Measurements from ENCODE around the gene PPP1R9A.

The PPP1R9A gene

DNA sequence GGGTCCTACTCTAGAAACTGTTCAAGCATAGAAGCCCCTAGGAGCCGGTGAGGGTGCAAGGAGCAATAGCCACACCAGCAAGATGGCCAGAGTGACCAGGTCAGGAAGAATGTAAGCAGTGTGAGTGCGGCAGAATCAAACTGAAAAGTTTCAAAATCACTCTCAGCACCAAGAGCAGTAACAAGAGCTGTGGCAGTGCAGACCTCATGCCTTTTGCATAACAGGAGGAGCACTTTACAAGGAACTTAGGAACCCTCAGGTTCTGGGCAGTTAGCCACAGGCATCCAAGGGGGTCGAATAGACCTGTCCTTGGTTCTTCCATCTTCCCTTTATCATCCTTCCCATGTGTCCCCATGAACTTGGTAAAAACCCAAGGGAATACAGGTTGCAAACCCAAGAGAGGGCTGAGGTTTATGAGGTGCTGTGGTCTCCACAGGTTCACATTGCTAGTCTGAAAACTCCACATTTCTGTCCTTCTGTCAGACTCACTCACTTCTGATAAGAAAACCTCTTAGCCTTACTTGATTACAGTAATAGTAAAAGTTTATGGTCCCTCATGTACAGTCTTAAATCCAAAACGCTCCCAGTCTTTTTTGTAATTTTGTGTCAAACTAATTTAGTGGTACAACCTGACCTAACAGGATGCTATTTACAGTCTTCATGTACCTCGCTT is 338.6 kb downstream of the PPP1R9A start:
- Histone ChIP-seq H3K27me3 (ENCODE audit: low read depth) (no peaks in the 10 kb centered on the region), H3K4me3 (no peak overlapping the region), H3K36me3 (replicated peaks) (no peaks in the 10 kb centered on the region), H3K4me1 (peaks cover 8% of the 10 kb centered on the region), H3K9me3 (no peaks in the 10 kb centered on the region)
- DNase-seq (ENCODE audit: low spot score in 2 of 2), result no peak
- in situ Hi-C loops (cut with MboI; ENCODE audit: low sequenced_read_pairs), result loop anchor here (25.0 kb wide), 1 partner anchor 809 kb away; no protein-coding TSS in a partner anchor

DNA sequence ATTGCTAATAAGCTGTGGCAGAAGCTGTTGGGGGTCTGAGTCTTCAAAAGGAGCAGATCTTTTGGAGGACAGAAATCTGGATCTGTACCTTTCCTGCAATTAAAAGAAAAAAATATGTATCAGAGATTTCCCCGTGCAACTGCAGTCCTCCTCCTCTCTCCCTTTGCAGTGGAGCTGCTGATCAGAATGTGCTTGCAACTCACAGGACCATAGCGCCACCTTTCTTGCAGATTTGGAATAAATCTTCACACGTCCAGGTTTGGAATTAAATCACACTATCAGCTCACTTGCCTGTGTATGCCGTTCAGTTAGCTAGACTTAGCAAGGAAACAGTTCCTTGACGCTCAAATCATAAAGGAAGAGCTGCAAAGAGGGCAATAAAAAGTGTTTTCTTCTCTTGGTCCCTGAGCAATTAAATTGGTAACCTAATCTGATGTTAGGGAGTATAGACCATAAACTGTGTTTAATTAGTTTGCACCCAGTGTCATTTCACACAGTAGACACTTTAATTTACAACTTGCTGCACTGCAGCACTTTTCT is 339.5 kb downstream of the PPP1R9A start:
- Histone ChIP-seq H3K4me3 (no peak overlapping the region), H3K4me1 (peaks cover 8% of the 10 kb centered on the region), H3K27me3 (ENCODE audit: low read depth) (no peaks in the 10 kb centered on the region), H3K36me3 (replicated peaks) (no peaks in the 10 kb centered on the region), H3K9me3 (no peaks in the 10 kb centered on the region)
- peak; percentile 72 for DNase-seq (ENCODE audit: low spot score in 2 of 2)
- in situ Hi-C loops (cut with MboI; ENCODE audit: low sequenced_read_pairs), result loop anchor here (25.0 kb wide), 1 partner anchor 810 kb away; no protein-coding TSS in a partner anchor

DNA sequence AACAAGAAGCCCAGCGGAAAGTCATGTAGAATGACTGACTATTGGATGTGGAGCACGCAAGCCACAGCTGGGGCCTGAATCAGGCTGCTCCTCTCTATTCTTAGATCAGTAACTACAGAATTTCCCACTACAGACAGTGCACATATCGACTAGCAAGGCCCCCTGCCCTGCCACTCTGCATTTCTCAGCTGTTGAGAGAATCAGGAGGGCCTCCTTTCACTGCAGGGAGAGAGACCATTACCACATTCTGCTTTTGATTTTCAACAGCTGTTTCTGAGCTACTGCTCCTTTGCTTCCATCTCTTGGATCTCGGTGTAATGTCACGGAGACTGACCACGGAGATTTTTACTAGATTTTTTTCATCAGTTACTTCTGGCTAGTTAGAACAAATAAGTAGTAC is 343.2 kb downstream of the PPP1R9A start:
- no peaks in the 10 kb centered on the region for H3K36me3 ChIP-seq (replicated peaks)
- in situ Hi-C loops (cut with MboI; ENCODE audit: low sequenced_read_pairs), result no loop called here

DNA sequence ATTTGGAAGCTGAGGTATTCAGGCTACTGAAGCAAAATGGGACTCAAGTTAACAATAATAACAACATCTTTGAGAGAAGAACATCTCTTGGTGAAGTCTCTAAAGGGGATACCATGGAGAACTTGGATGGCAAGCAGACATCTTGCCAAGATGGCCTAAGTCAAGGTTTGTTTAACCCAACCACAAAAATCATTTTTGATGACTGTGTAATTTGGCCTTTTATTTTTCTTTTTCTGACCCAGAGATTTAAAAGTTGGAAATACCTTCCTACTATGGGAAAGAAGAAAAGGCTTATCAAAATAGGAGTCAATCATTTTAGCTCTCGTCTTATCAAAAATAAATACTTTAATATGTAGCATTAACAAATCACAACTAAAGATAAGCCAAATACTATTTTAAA is 344.6 kb downstream of the PPP1R9A start:
- H3K36me3 ChIP-seq (replicated peaks), result no peaks in the 10 kb centered on the region
- H3K27me3 ChIP-seq (ENCODE audit: low read depth), result no peaks in the 10 kb centered on the region
- in situ Hi-C loops (cut with MboI; ENCODE audit: low sequenced_read_pairs), result no loop called here
- no peaks in the 10 kb centered on the region for H3K9me3 ChIP-seq
- H3K4me1 ChIP-seq, result peaks cover 3% of the 10 kb centered on the region
- no peak for DNase-seq (ENCODE audit: low spot score in 2 of 2)
- H3K4me3 ChIP-seq, result no peak overlapping the region

More for the DNA sequence above, 343.2 kb downstream of the PPP1R9A start:
- Histone ChIP-seq H3K4me1 (peaks cover 8% of the 10 kb centered on the region), H3K27me3 (ENCODE audit: low read depth) (no peaks in the 10 kb centered on the region), H3K9me3 (no peaks in the 10 kb centered on the region), H3K4me3 (no peak overlapping the region)
- no peak for DNase-seq (ENCODE audit: low spot score in 2 of 2)

DNA sequence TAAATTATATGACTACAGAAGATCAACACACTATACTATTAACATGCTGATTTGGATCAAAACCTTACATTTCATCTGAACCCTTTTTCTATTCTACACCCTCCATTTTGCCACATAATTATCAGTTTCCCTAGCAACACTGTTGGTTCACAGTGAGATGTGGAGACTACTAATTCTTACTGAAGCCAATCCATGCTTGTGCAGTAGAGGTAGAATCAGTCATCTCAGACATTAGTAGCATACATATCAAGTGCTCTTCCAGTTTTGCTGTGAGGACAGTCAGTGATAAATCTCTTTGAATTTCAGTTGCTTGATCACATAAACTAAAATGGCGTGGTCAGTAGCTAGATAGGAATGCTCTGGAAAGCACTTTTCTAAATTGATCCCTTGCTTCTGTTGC is 346.6 kb downstream of the PPP1R9A start:
- Histone ChIP-seq H3K36me3 (replicated peaks) (no peaks in the 10 kb centered on the region), H3K4me3 (no peak overlapping the region), H3K4me1 (no peaks in the 10 kb centered on the region), H3K27me3 (ENCODE audit: low read depth) (no peaks in the 10 kb centered on the region), H3K9me3 (no peaks in the 10 kb centered on the region)
- in situ Hi-C loops (cut with MboI; ENCODE audit: low sequenced_read_pairs), result no loop called here
- no peak for DNase-seq (ENCODE audit: low spot score in 2 of 2)

DNA sequence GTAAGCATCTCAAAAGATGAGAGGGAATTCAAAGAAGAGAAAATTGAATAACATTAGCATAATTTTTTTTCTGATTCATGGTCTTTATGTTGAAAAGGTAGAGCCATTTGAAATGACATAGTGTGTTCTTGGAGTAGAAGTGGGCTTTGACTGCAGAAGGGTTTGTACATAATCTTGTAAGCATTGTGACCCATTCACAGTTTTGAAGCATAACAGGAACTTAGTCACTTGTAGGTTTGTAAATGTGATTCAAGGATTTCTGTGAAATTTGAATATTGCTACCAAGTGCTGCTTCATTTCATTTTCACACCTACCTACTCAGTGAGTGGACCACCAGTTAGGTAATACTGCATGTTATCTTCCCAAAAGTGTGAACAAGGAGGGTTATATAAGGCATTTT is 348.3 kb downstream of the PPP1R9A start:
- H3K4me1 ChIP-seq, result no peaks in the 10 kb centered on the region

DNA sequence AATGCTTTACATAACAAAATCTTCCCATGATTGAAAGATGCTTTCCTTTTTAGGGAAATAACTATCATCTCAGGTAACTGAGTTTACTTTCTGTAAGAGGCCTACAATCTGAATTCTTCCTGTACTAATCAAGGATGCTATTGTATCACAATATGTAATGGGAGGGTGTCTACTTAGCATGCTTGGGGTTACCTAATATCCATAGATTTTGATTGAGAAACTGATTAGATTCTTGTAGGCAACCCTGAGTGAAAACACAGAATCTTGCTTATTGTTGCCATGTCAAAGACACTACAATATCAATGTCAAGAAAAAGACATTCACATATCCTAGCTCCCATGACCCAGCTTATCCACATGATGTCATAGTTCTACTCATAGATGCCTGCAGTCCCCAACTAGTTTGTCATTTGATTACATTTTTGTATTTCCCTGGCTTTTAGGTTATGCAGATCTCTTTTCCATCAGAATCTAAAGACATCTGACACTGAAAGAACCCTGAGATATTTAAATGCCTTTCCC is 354.6 kb downstream of the PPP1R9A start:
- H3K36me3 ChIP-seq (replicated peaks), result no peaks in the 10 kb centered on the region
- in situ Hi-C loops (cut with MboI; ENCODE audit: low sequenced_read_pairs), result no loop called here
- H3K4me1 ChIP-seq, result no peaks in the 10 kb centered on the region
- no peak overlapping the region for H3K4me3 ChIP-seq
- H3K9me3 ChIP-seq, result no peaks in the 10 kb centered on the region
- DNase-seq (ENCODE audit: low spot score in 2 of 2), result no peak
- no peaks in the 10 kb centered on the region for H3K27me3 ChIP-seq (ENCODE audit: low read depth)

More for the DNA sequence above, 348.3 kb downstream of the PPP1R9A start:
- H3K9me3 ChIP-seq, result no peaks in the 10 kb centered on the region
- no peak overlapping the region for H3K4me3 ChIP-seq
- H3K27me3 ChIP-seq (ENCODE audit: low read depth), result no peaks in the 10 kb centered on the region
- DNase-seq (ENCODE audit: low spot score in 2 of 2), result no peak
- in situ Hi-C loops (cut with MboI; ENCODE audit: low sequenced_read_pairs), result no loop called here
- H3K36me3 ChIP-seq (replicated peaks), result no peaks in the 10 kb centered on the region

DNA sequence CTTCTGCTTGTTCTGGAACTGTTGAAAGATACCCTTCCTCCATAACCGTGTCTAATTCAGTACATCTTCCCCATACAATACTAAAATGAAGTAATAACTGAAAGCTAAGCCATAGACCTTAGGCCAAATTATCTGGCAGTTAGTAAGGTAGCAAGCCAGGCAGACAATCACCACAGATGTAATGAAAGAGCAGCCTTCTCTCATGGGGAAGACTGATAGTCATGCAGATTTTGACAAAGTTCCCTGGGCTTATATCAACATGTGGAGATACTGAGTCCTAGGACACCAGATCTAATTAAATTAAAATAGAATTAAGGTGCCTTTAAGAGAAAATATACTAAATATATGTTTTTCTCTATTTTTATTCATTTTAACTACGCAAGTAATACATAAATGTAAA is 355.5 kb downstream of the PPP1R9A start:
- in situ Hi-C loops (cut with MboI; ENCODE audit: low sequenced_read_pairs), result no loop called here
- H3K36me3 ChIP-seq (replicated peaks), result no peaks in the 10 kb centered on the region
- no peaks in the 10 kb centered on the region for H3K4me1 ChIP-seq
- H3K9me3 ChIP-seq, result no peaks in the 10 kb centered on the region
- no peak for DNase-seq (ENCODE audit: low spot score in 2 of 2)
- H3K4me3 ChIP-seq, result no peak overlapping the region
- no peaks in the 10 kb centered on the region for H3K27me3 ChIP-seq (ENCODE audit: low read depth)

DNA sequence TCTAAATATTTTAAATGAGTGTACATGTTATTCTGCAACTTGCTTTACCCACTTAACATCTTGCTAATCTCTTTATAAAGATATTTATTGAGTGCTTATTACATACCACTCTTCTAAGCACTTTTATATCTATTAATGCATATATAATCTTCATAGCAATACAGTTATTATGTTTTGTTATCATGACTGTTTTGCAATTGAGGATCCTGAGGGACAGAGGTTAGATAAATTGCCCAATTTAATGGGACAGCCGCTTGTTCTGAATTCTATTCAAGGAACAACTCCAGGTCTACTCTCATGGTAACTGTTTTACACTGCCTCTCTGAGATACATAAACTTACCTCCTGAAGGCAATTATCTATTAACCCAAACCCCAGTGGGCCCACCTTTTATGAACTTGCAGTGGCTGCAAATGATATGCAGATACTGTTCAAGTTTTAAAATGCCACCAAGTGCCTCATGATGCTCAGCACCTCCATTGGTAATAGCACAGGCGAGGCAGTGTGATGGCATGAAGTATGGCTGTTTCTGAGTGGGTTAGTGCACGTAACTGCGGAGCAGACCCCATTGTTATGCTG is 356.5 kb downstream of the PPP1R9A start:
- Histone ChIP-seq H3K27me3 (ENCODE audit: low read depth) (no peaks in the 10 kb centered on the region), H3K9me3 (no peaks in the 10 kb centered on the region), H3K4me3 (no peak overlapping the region), H3K4me1 (no peaks in the 10 kb centered on the region), H3K36me3 (replicated peaks) (no peaks in the 10 kb centered on the region)
- no peak for DNase-seq (ENCODE audit: low spot score in 2 of 2)
- in situ Hi-C loops (cut with MboI; ENCODE audit: low sequenced_read_pairs), result no loop called here

DNA sequence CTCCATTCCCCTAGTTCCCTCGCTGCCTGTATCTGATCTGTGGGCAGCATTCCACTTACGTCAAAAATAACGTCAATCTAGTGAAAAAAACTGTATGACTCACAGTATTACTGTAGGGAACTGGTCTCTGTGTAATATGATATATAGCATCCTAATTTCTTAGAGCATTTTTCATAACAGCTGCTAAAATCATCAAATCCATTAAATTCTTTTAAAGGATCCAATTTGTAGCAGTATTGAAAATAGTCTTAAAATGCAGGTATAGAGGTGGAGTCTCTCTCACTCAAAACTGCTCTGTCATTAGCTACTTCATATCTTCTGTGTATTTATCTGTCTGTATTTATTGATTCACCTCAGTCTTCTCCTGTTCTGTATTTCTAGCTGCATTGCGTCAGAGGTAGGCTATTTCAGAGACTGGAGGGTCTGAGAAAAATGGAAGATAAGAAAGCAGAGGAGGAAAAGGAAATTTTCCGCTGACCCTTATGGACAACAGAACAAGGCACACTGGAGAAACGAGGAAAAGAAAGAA is 357.0 kb downstream of the PPP1R9A start:
- Histone ChIP-seq H3K4me3 (no peak overlapping the region), H3K27me3 (ENCODE audit: low read depth) (no peaks in the 10 kb centered on the region), H3K36me3 (replicated peaks) (no peaks in the 10 kb centered on the region), H3K9me3 (no peaks in the 10 kb centered on the region), H3K4me1 (no peaks in the 10 kb centered on the region)
- no peak for DNase-seq (ENCODE audit: low spot score in 2 of 2)
- in situ Hi-C loops (cut with MboI; ENCODE audit: low sequenced_read_pairs), result no loop called here

DNA sequence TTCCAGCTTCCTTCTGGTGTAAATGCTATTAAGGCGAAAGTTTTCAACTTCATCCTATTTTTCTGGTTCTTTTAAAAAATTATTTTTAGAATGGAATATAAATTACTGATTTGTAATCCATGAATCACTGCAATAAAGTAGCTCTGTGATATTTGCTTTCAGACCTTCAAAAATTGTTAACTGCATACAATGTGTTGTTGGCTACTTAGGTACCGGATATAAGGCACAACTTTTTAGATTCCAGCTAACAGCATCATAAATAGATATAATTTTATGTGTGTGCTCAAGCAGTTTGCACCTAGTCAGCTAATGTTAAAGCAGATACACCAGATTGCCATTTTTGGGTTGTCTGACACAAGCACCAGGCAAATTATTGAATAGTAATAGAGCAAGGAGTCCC is 358.2 kb downstream of the PPP1R9A start:
- H3K36me3 ChIP-seq (replicated peaks), result no peaks in the 10 kb centered on the region
- DNase-seq (ENCODE audit: low spot score in 2 of 2), result no peak
- H3K4me3 ChIP-seq, result no peak overlapping the region
- no peaks in the 10 kb centered on the region for H3K27me3 ChIP-seq (ENCODE audit: low read depth)
- H3K9me3 ChIP-seq, result no peaks in the 10 kb centered on the region
- no peaks in the 10 kb centered on the region for H3K4me1 ChIP-seq
- in situ Hi-C loops (cut with MboI; ENCODE audit: low sequenced_read_pairs), result no loop called here

DNA sequence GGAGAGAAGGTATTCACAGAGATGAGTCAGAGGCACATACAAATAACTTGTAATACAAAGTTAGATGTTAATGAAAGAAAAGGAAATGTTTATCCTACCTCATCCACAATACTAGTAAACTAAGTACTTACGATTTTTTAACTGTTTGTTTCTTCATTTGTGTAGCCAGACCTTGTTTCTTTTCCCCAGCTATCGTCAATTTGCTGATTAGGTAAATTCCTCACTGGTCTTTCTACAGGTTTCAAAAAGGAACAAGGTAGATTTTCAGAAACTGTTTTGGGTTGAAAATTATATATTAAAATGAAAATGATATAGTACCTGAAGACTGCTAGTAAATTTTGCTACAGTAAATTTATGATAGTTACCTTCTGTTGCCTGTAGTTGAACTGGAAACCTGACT is 360.4 kb downstream of the PPP1R9A start:
- no peaks in the 10 kb centered on the region for H3K4me1 ChIP-seq
- DNase-seq (ENCODE audit: low spot score in 2 of 2), result no peak
- H3K27me3 ChIP-seq (ENCODE audit: low read depth), result no peaks in the 10 kb centered on the region
- H3K4me3 ChIP-seq, result no peak overlapping the region
- in situ Hi-C loops (cut with MboI; ENCODE audit: low sequenced_read_pairs), result no loop called here
- no peaks in the 10 kb centered on the region for H3K9me3 ChIP-seq
- H3K36me3 ChIP-seq (replicated peaks), result no peaks in the 10 kb centered on the region

DNA sequence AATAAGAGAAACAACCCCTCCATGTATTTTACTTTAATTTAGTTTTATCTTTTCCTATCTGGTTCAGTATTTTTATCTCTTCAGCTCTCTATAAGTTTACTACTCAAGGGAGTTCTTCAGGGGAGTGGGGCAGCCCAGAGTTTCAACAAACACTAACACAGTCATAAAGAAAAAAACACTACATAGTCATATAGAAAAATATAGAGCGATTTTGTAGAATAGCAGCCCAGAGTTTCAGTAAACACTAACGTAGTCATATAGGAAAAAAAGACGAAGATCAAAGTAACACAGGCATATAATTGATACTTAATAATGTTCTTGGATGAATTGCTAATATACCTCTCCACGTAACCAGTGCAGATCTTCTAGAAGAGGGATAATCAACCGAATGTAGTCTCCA is 362.2 kb downstream of the PPP1R9A start:
- no peak for DNase-seq (ENCODE audit: low spot score in 2 of 2)
- in situ Hi-C loops (cut with MboI; ENCODE audit: low sequenced_read_pairs), result no loop called here
- Histone ChIP-seq H3K4me1 (no peaks in the 10 kb centered on the region), H3K4me3 (no peak overlapping the region), H3K36me3 (replicated peaks) (no peaks in the 10 kb centered on the region), H3K9me3 (no peaks in the 10 kb centered on the region), H3K27me3 (ENCODE audit: low read depth) (no peaks in the 10 kb centered on the region)

DNA sequence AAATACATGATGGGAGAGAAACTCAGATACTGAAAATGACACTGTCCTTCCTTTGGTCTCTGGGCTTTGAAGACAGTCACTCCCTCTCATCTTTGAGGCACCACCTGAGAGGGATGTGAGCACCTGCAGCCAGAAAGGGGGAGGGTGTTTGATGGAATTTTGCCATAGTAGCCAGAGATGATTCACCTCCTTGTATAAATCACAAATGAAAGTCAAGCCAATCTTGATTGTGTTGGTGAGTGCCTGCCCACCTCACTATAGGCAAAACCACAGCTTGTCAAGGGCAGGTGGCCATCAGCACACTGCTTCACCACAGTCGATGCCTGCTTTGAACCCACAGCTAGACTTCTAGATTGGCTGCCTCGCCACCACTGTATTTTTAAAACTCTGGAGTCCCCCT is 368.7 kb downstream of the PPP1R9A start:
- Histone ChIP-seq H3K9me3 (no peaks in the 10 kb centered on the region), H3K27me3 (ENCODE audit: low read depth) (no peaks in the 10 kb centered on the region), H3K36me3 (replicated peaks) (no peaks in the 10 kb centered on the region), H3K4me1 (no peaks in the 10 kb centered on the region), H3K4me3 (no peak overlapping the region)
- in situ Hi-C loops (cut with MboI; ENCODE audit: low sequenced_read_pairs), result no loop called here
- DNase-seq (ENCODE audit: low spot score in 2 of 2), result no peak

Measured in HAP-1 (cell line).